Brain pericyte (primary cell): Measurements from ENCODE around the gene ARID5A.

Source experiments
- DNase-seq: peaks from one replicate; pipeline ENCODE4 v3.0.0-alpha.2; 2012; ENCODE audit warnings: low read depth, low spot score

The ARID5A gene

GRCh38 chr2:96506016-96506906, 30.3 kb upstream of the ARID5A start:
- no peak for DNase-seq

GRCh38 chr2:96506907-96507240, 29.7 kb upstream of the ARID5A start:
- DNase-seq, result no peak

GRCh38 chr2:96507957-96508520, 28.5 kb upstream of the ARID5A start:
- no peak for DNase-seq

GRCh38 chr2:96508521-96509113, 27.9 kb upstream of the ARID5A start:
- no peak for DNase-seq

- DNase-seq, result peak; percentile 41
These were observed 27.3 kb upstream of the ARID5A start for GRCh38 chr2:96509114-96509846.

GRCh38 chr2:96509847-96510230, 26.7 kb upstream of the ARID5A start:
- no peak for DNase-seq

- no peak for DNase-seq
These were observed 25.5 kb upstream of the ARID5A start for GRCh38 chr2:96510931-96511595.

GRCh38 chr2:96511851-96512250, 24.7 kb upstream of the ARID5A start:
- DNase-seq, result no peak

- DNase-seq, result no peak
These were observed 24.2 kb upstream of the ARID5A start for GRCh38 chr2:96512341-96512740.

GRCh38 chr2:96514521-96514920, 22.0 kb upstream of the ARID5A start:
- DNase-seq, result no peak

GRCh38 chr2:96517079-96517478, 19.5 kb upstream of the ARID5A start:
- no peak for DNase-seq

- no peak for DNase-seq
These were observed 16.3 kb upstream of the ARID5A start for GRCh38 chr2:96520231-96520630.

GRCh38 chr2:96520697-96521096, 15.9 kb upstream of the ARID5A start:
- no peak for DNase-seq

- DNase-seq, result no peak
These were observed 15.3 kb upstream of the ARID5A start for GRCh38 chr2:96521219-96521618.

- DNase-seq, result no peak
These were observed 14.0 kb upstream of the ARID5A start for GRCh38 chr2:96522304-96523203.

- DNase-seq, result no peak
These were observed 12.7 kb upstream of the ARID5A start for GRCh38 chr2:96523659-96524481.

GRCh38 chr2:96524482-96525210, 11.9 kb upstream of the ARID5A start:
- DNase-seq, result no peak

- no peak for DNase-seq
These were observed 11.4 kb upstream of the ARID5A start for GRCh38 chr2:96525211-96525507.

- DNase-seq, result no peak
These were observed 10.4 kb upstream of the ARID5A start for GRCh38 chr2:96526101-96526591.
